ENCODE results near the gene MPG.

The MPG gene

DNA sequence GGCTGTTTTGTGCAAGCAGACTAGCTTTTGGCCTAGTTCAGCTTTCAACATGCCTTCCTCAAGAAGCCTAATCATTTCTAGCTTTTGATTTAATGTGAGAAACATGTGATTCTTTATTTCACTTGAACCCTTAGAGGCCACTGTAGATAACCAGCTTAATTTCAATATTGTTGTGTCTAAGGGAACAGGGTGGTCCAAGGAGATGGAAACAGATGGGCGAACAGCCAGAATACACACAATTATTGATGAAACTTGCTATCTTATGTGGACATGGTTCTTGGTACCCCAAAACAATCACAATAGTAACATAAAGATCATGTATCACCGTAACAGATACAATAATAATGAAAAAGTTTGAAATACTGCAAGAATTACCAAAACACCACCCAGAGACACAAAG lies 55.7 kb downstream of the MPG start:
- DNase-seq (ENCODE audit: low spot score): no peak
- ChIA-PET CTCF (interaction anchor here (0.6 to 1.8 kb wide), 4 partner anchors 8 to 184 kb away, joined by 3 to 4 read pairs (median 4); no protein-coding TSS in a partner anchor), POLR2A (ENCODE audit: low non-redundant PET) (interaction anchor here (0.8 kb wide), 1 partner anchor 14 kb away, joined by 6 read pairs; no protein-coding TSS in a partner anchor)
- no peak overlapping the region for H3K27ac ChIP-seq
- TF ChIP-seq, protein P1, sequence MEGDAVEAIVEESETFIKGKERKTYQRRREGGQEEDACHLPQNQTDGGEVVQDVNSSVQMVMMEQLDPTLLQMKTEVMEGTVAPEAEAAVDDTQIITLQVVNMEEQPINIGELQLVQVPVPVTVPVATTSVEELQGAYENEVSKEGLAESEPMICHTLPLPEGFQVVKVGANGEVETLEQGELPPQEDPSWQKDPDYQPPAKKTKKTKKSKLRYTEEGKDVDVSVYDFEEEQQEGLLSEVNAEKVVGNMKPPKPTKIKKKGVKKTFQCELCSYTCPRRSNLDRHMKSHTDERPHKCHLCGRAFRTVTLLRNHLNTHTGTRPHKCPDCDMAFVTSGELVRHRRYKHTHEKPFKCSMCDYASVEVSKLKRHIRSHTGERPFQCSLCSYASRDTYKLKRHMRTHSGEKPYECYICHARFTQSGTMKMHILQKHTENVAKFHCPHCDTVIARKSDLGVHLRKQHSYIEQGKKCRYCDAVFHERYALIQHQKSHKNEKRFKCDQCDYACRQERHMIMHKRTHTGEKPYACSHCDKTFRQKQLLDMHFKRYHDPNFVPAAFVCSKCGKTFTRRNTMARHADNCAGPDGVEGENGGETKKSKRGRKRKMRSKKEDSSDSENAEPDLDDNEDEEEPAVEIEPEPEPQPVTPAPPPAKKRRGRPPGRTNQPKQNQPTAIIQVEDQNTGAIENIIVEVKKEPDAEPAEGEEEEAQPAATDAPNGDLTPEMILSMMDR (conservative IDR thresholded peaks at IDR 0.05; ENCODE audit: low read depth): no peak

Measured in RWPE1 (cell line).